Metanephros (tissue), 2 donors: ENCODE data around the gene BCL7C. TPM values are rescaled to one million over a fixed set of nuclear protein-coding genes. Genes with fewer than 3 reads are reported as not detected.

ENCODE experiments used
- small RNA-seq: library from RNA; depleted of rRNA; stranded (forward); fragments of <200 nt; gene quantifications from one replicate; pipeline ENCODE3, GENCODE V24; 2014; ENCODE audit warnings: low replicate concordance
- total RNA-seq: library from RNA; depleted of rRNA; stranded (reverse); fragments of >200 nt; gene quantifications from one replicate; pipeline ENCODE4 v1.2.3, GENCODE V29; 2014

BCL7C gene
- total RNA-seq: 34.0 TPM

DNA sequence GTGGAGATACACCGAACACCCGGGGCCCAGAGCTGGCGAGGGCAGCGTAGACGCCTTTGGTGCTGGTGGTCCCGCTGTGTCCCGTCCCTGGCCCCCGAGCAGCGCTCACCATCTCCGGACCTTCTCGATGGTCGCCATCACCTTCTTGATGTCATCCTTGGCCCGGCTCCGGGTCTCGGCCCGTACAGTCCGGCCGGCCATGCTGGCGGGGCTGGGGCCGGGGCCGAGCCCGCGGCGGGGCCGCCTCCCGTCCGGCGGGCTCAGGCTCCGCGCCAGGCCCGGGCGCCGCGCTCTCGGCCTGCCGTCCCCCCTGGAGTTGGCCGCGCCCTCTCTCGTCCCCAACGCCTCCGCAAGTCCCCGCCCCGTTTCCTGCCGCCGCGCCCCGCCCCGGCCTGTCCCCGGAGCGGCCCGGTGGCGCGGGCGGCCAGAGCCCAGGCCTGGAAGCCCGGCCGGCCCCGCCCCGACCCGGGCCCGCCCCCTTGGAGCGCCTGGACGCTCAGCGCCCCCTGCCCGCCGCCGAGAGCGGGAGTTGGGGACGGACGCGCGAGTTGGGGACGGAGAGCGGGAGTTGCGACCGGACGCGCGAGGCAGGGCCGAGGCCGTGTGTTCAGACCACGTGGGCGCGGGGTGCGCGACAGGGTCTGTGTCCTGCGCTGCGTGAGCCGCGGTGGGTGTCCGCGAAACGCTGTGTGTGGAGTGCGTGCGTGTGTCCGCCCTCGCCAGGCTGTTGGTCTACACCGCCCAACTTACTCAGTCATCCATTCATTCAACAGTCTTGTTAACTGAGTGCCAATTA is at the start of gene BCL7C:
BCL7C (minus strand) TSS at position 334 of the 796 bp plus-strand sequence; CDS start at position 201, 133 bp downstream.

DNA sequence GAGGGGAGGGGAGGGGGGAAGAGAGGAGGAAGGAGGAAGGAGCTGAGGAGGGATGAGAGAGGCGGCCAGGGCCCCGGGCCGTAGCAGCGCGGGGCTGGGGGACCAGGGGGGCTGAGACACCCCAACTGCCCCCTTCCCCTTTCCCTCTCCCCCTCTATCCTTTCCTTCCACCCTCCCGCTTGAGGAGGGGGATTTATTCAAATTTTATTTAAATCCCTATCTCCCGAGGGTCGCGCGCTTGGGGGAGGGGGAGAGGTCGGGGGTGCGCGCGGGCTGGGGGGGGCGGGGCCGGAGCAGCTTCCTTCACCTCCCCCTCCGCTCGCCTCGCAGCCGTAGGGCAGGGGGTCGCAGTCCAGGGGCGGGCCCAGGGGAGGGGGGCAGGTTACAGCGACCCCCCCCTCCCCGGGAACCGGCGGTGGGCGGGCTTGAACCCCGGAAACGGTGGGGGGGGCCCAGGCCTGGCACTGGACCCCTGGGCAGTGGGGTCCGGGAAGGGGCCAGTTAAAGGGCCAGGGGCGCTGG is 29.7 kb upstream of the BCL7C start, which contains the start of gene FBXL19:
FBXL19 (plus strand) TSS at position 19 of the 522 bp plus-strand sequence. CDS start 2,183 bp downstream, outside the sequence.

DNA sequence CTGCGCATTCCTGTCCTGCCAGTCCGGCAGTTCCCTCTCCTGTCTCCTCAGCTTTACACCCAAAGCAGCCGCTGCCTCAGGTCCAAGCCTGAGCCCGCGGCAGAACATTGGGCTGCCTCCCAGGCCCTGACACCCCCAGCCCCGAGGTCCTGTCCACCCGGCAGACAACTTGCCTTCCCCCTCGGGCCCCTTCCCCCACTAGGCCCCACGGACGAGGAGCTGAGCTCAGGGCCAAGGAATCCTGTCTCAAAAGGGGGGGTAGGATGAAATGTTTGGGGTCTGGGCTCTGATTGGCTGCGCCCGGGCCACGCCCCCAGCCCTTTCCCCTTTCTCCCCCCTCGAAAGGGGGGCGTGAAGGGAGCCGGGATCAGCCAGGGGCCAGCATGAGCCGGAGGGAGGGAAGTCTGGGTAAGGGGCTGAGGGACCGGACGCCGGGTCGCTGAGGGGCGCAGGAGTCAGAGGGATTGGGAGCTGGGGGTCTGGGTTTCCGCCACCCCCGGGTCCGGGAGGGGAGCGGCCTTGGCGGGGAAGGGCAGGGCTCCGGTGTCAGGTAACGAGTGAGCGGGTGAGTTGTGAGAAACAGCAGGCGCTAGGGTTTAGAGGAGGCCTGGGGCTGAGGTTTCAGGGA is 2.5 kb upstream of the BCL7C start, which contains the start of gene CTF1:
CTF1 (plus strand) TSS at position 354 of the 628 bp plus-strand sequence; CDS start at position 384, 30 bp downstream.

Small RNAs within 50 kb of the gene (small RNA-seq; reads per million reads assigned to genes)
- gene MIR4519 (not detected), gene MIR762 (not detected)

Other genes with a start within 250 kb of the BCL7C start
- gene PRR14, start 243.1 kb downstream of the BCL7C start, total RNA-seq: 18.8 TPM
- 31.3 TPM for gene FBRS, start 235.6 kb downstream of the BCL7C start, total RNA-seq
- gene SRCAP, start 194.9 kb downstream of the BCL7C start, total RNA-seq: 47.5 TPM
- gene PHKG2, start 145.7 kb downstream of the BCL7C start, total RNA-seq: 22.6 TPM
- gene CFAP119, start 132.0 kb downstream of the BCL7C start, total RNA-seq: 7.0 TPM
- gene RNF40, start 131.8 kb downstream of the BCL7C start, total RNA-seq: 92.8 TPM
- gene ZNF629, start 106.9 kb downstream of the BCL7C start, total RNA-seq: 17.5 TPM
- gene CTF1, start 2.5 kb upstream of the BCL7C start, total RNA-seq: 4.8 TPM
- gene FBXL19, start 29.5 kb upstream of the BCL7C start, total RNA-seq: 18.0 TPM
- 21.8 TPM for gene ORAI3, start 55.0 kb upstream of the BCL7C start, total RNA-seq
- gene SETD1A, start 63.7 kb upstream of the BCL7C start, total RNA-seq: 9.5 TPM
- gene HSD3B7, start 91.1 kb upstream of the BCL7C start, total RNA-seq: 11.3 TPM
- 2.6 TPM for gene STX1B, start 116.6 kb upstream of the BCL7C start, total RNA-seq
- 30.0 TPM for gene STX4, start 139.5 kb upstream of the BCL7C start, total RNA-seq
- 6.5 TPM for gene ZNF668, start 180.2 kb upstream of the BCL7C start, total RNA-seq
- gene ZNF646, start 180.3 kb upstream of the BCL7C start, total RNA-seq: 17.9 TPM
- gene PRSS53, start 194.9 kb upstream of the BCL7C start, total RNA-seq: 1.1 TPM
- gene VKORC1, start 200.7 kb upstream of the BCL7C start, total RNA-seq: 58.7 TPM
- gene BCKDK, start 214.3 kb upstream of the BCL7C start, total RNA-seq: 32.8 TPM
- gene KAT8, start 223.6 kb upstream of the BCL7C start, total RNA-seq: 59.0 TPM
- gene PRSS8, start 241.7 kb upstream of the BCL7C start, total RNA-seq: 30.2 TPM